ENCODE data around the gene DTNBP1. TPM values are rescaled to one million over a fixed set of nuclear protein-coding genes. Genes with fewer than 3 reads are reported as not detected.

The DTNBP1 gene
- total and polyA plus RNA-seq, 11 donors = 7.0 to 38.4 (median 18.5) TPM

GRCh38 chr6:15523679-15524630, 138.9 kb downstream of the DTNBP1 start:
- H3K9me3 ChIP-seq = no peaks in the 10 kb centered on the region
- H3K27ac ChIP-seq = peak overlapping the region in 2 of 12 donors; percentile 15 to 41
- H3K36me3 ChIP-seq = peaks cover 0 to 76% (median 54%) of the 10 kb centered on the region in 9 donors
- no peaks in the 10 kb centered on the region for H3K27me3 ChIP-seq
- no peak overlapping the region for H3K4me3 ChIP-seq
- H3K4me1 ChIP-seq = peaks cover 0 to 18% (median 3%) of the 10 kb centered on the region in 12 donors
- no peak for ATAC-seq
- intact Hi-C loops (cut with DNase I) = loop anchor here in 1 of 10 donors (5.0 kb wide), 1 partner anchor 98 kb away; no protein-coding TSS in a partner anchor
- no peak for DNase-seq
- 97% methylated on average over 23 of the region's 23 CpGs for WGBS, 4 donors
- TF ChIP-seq CTCF (IDR thresholded peaks at IDR 0.05) (no peak), POLR2A (IDR thresholded peaks at IDR 0.05) (no peak)

GRCh38 chr6:15522856-15523529, 139.8 kb downstream of the DTNBP1 start:
- H3K4me1 ChIP-seq = peaks cover 0 to 18% (median 3%) of the 10 kb centered on the region in 12 donors
- no peaks in the 10 kb centered on the region for H3K9me3 ChIP-seq
- peaks cover 0 to 79% (median 63%) of the 10 kb centered on the region in 9 donors for H3K36me3 ChIP-seq
- intact Hi-C loops (cut with DNase I) = loop anchor here in 1 of 10 donors (5.0 kb wide), 1 partner anchor 99 kb away; no protein-coding TSS in a partner anchor
- WGBS, 4 donors = 77 to 79% (median 78%) methylated on average over 16 of the region's 16 CpGs
- peak overlapping the region in 2 of 12 donors; percentile 15 to 41 for H3K27ac ChIP-seq
- ATAC-seq (peak in 2 of 4 donors; percentile 51 to 57), DNase-seq (no peak)
- no peak overlapping the region for H3K4me3 ChIP-seq
- no peaks in the 10 kb centered on the region for H3K27me3 ChIP-seq
- TF ChIP-seq CTCF (IDR thresholded peaks at IDR 0.05) (no peak), POLR2A (IDR thresholded peaks at IDR 0.05) (no peak)

GRCh38 chr6:15522427-15522826, 140.4 kb downstream of the DTNBP1 start:
- ATAC-seq = peak in 2 of 4 donors; percentile 15 to 26
- no peak for TF ChIP-seq POLR2A (IDR thresholded peaks at IDR 0.05)
- H3K4me1 ChIP-seq = peaks cover 0 to 18% (median 3%) of the 10 kb centered on the region in 12 donors
- H3K36me3 ChIP-seq = peaks cover 0 to 84% (median 68%) of the 10 kb centered on the region in 9 donors
- DNase-seq = no peak
- intact Hi-C loops (cut with DNase I) = loop anchor here in 1 of 10 donors (5.0 kb wide), 1 partner anchor 100 kb away; no protein-coding TSS in a partner anchor
- peak overlapping the region in 2 of 12 donors; percentile 4 to 66 for H3K27ac ChIP-seq
- WGBS, 4 donors = 73 to 80% (median 76%) methylated on average over 6 of the region's 6 CpGs
- H3K4me3 ChIP-seq = no peak overlapping the region
- H3K9me3 ChIP-seq = no peaks in the 10 kb centered on the region
- H3K27me3 ChIP-seq = no peaks in the 10 kb centered on the region

GRCh38 chr6:15522026-15522425, 140.8 kb downstream of the DTNBP1 start:
- no peaks in the 10 kb centered on the region for H3K27me3 ChIP-seq
- ATAC-seq (peak in 1 of 4 donors; percentile 14), DNase-seq (no peak)
- no peaks in the 10 kb centered on the region for H3K9me3 ChIP-seq
- peak overlapping the region in 4 of 12 donors; percentile 4 to 66 (median 21) for H3K27ac ChIP-seq
- WGBS, 4 donors = 90 to 94% (median 93%) methylated on average over 9 of the region's 9 CpGs
- peaks cover 0 to 88% (median 72%) of the 10 kb centered on the region in 9 donors for H3K36me3 ChIP-seq
- TF ChIP-seq CTCF (IDR thresholded peaks at IDR 0.05) (no peak), POLR2A (IDR thresholded peaks at IDR 0.05) (no peak)
- H3K4me3 ChIP-seq = no peak overlapping the region
- intact Hi-C loops (cut with DNase I) = loop anchor here in 1 of 10 donors (5.0 kb wide), 1 partner anchor 100 kb away; no protein-coding TSS in a partner anchor
- H3K4me1 ChIP-seq = peaks cover 0 to 18% (median 3%) of the 10 kb centered on the region in 12 donors
